ENCODE data around the gene FAM237A.

- TF ChIP-seq CTCF (IDR thresholded peaks at IDR 0.05; ENCODE audit: borderline replicate concordance, extremely low read depth, low read length, poor library complexity, severe bottlenecking) (no peak), EZH2 (IDR thresholded peaks at IDR 0.05; ENCODE audit: borderline replicate concordance, low read depth, low read length, severe bottlenecking) (no peak)
Observed at GRCh38 chr2:206688453-206688852, 46.2 kb downstream of the FAM237A start.

All from DND-41 (cell line).